H1 (cell line): ENCODE results near the gene PCDHB13. TPM values are rescaled to one million over a fixed set of nuclear protein-coding genes. Genes with fewer than 3 reads are reported as not detected.

ENCODE experiments used
- ATF3 ChIP-seq: IDR thresholded peaks from 2 replicates; pipeline ENCODE4 v1.6.1; 2011; ENCODE audit warnings: low read depth, mild to moderate bottlenecking, low read length; ENCODE audit not compliant: insufficient read depth
- BCL11A ChIP-seq, 2 experiments: IDR thresholded peaks; one replicate each; pipeline ENCODE4 v1.6.1; 2011; ENCODE audit warnings: low read depth in 2 of 2, low read length in 2 of 2, mild to moderate bottlenecking in 2 of 2
- CREB1 ChIP-seq: IDR thresholded peaks from 2 replicates; pipeline ENCODE4 v1.6.1; 2012; ENCODE audit warnings: inconsistent platforms
- RAD21 ChIP-seq, 2 experiments: IDR thresholded peaks in 1 of 2; conservative IDR thresholded peaks in 1 of 2; 2 replicates each; pipeline ENCODE4 v1.6.1; 2011; ENCODE audit warnings: low read depth in 2 of 2, low read length in 2 of 2, improper control_type of control experiment in 1 of 2, inconsistent platforms in 1 of 2, mild to moderate bottlenecking in 1 of 2, moderate library complexity in 1 of 2
- RBBP5 ChIP-seq: IDR thresholded peaks from 2 replicates; pipeline ENCODE4 v1.7.1; 2012; ENCODE audit warnings: low read depth, mild to moderate bottlenecking, inconsistent platforms, low read length, moderate library complexity, borderline replicate concordance
- RNF2 ChIP-seq: fragments of 200-900, 300-1000 bp; sonication (generic); IDR thresholded peaks from 2 replicates; pipeline ENCODE4 v1.7.1; 2016; ENCODE audit warnings: borderline replicate concordance, low read depth, mild to moderate bottlenecking, antibody characterized with exemption, low read length; ENCODE audit not compliant: poor library complexity, severe bottlenecking; ENCODE audit errors: missing control alignments
- RXRA ChIP-seq: IDR thresholded peaks from 2 replicates; pipeline ENCODE4 v1.6.1; 2011; ENCODE audit warnings: low read depth, mild to moderate bottlenecking, low read length, moderate library complexity; ENCODE audit not compliant: insufficient read depth
- SAP30 ChIP-seq: fragments of 300-600 bp; sonication (generic); IDR thresholded peaks from 2 replicates; pipeline ENCODE4 v1.7.1; 2012; ENCODE audit warnings: low read length, moderate library complexity, mild to moderate bottlenecking, inconsistent platforms; ENCODE audit not compliant: insufficient read depth, insufficient replicate concordance
- polyA plus RNA-seq, 7 experiments: library from polyadenylated mRNA; depleted of rRNA in 3 of 7; stranded (reverse) in 5 of 7; unstranded in 2 of 7; fragments of >200 nt in 5 of 7; fragments of 200-250 nt in 2 of 7; gene quantifications; 1 replicate in 5 of 7; 2 replicates in 1 of 7; 4 replicates in 1 of 7; pipeline versions ENCODE4 v1.2.1 to v1.2.3, GENCODE V29; 2011 to 2013; ENCODE audit warnings: missing spikeins in 2 of 7, mixed read lengths in 2 of 7
- total RNA-seq: library from RNA; stranded (reverse); fragmentation: NEBNext Ultra II Directional; extraction: Animal tissue kit (Norgen Biotek cat#: 25700); gene quantifications from 2 replicates; pipeline ENCODE4 v1.2.1, GENCODE V29; 2021

The PCDHB13 gene
- total and polyA plus RNA-seq, 2 of the 8 experiments (the other 6 are each of a cell fraction or from before 2014, with no cell fraction given) = 1.1 to 1.4 TPM

GRCh38 chr5:141182248-141182647 lies 31.5 kb upstream of the PCDHB13 start, which contains the start of gene PCDHB16 (continued):
- TF ChIP-seq RXRA (no peak), RNF2 (no peak), BCL11A (IDR thresholded peaks at IDR 0.05; ENCODE audit: low read depth in 2 of 2, low read length in 2 of 2) (no peak), ATF3 (no peak), RAD21 (IDR thresholded peaks at IDR 0.05 in 1 of 2, conservative IDR thresholded peaks at IDR 0.05 in 1 of 2; ENCODE audit: low read depth in 2 of 2, low read length in 2 of 2) (peak; percentile 72 to 73), CREB1 (peak; percentile 84), SAP30 (no peak), RBBP5 (no peak)
